IPS-11a (cell line): ENCODE measurements around the gene MYRIP.
"Not testable (repeated sequence)": the region's sequence is repeated elsewhere in the genome, so short reads cannot be mapped to it uniquely, and the experiment has no call there.

Source experiments
- H3K4me3 ChIP-seq: one replicate; pipeline ENCODE4 v1.5.1; 2013; ENCODE audit warnings: low read depth, low read length, control low read depth

MYRIP gene

DNA sequence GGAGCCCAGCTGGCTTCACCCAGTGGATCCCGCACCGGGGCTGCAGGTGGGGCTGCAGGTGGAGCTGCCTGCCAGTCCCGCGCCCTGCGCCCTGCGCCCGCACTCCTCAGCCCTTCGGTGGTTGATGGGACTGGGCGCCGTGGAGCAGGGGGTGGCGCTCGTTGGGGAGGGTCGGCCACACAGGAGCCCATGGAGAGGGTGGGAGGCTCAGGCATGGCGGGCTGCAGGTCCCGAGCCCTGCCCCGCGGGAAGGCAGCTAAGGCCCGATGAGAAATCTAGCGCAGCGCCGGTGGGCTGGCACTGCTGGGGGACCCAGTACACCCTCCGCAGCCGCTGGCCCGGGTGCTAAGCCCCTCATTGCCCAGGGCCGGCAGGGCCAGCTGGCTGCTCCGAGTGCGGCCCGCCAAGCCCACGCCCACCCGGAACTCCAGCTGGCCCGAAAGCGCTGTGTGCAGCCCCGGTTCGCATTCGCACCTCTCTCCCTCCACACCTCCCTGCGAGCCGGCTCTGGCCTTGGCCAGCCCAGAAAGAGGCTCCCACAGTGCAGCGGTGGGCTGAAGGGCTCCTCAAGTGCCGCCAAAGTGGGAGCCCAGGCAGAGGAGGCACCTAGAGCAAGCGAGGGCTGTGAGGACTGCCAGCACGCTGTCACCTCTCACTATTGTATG, 268.6 kb downstream of the MYRIP start:
- H3K4me3 ChIP-seq, result not testable (repeated sequence)

DNA sequence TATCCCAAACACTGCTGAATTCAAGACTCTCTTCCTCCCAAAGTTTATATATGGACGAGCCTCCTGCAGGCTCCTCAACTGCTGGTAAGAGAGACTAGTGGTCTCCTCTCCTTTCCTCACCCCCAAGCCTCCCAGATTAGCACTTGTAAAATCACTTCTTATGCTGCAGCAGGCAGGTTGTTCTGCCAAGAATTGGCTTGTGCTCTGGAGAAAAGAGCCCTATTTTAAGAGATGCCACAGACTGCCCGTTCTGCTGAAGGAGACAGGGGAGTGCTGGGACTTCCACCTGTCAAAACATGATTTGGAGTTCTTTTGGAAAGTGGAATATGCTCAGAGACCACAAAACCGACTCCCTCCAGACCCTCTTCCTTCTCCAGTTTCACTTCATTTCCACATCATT, 269.2 kb downstream of the MYRIP start:
- H3K4me3 ChIP-seq, result no peak overlapping the region

- H3K4me3 ChIP-seq, result no peak overlapping the region
Observed at GRCh38 chr3:40079203-40079846, 269.9 kb downstream of the MYRIP start.

DNA sequence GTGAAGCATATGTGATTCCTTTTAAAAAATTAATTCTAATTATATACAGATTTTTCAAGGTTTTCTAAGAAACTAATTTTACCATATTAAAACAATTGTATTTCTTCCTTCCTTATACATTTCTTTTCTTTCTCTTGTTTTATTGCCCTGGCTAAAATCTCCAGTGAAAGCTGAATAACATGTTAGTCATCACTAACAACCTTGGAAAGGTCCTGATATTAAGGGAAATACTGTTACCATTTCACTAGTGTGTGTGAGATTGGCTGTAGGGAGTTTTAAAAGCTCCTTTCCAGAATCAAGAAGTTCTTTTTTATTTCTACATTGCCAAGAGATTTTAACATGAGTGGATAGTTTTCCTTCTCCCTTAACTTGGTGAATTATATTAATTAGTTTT, 270.4 kb downstream of the MYRIP start:
- H3K4me3 ChIP-seq, result no peak overlapping the region

DNA sequence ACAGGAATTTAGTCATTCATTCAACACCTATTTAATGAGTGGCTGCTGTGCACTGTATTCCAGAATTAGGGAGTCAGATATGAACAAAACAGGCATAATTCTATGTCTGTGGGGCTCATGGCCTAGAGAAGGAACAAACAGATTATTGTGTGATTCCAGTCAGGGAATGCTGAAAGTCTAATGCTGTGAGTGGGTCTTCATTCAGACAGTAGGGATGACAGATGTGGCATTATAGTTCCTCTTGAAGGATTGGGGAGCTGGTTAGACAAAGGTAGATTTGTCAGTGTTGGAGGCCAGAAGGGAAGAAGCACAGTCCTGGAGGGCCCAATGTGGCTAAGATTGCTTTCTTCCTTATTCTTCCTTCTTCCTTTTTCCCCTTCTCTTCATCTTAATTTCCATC, 273.7 kb downstream of the MYRIP start:
- H3K4me3 ChIP-seq, result no peak overlapping the region

GRCh38 chr3:40084424-40084823, 275.0 kb downstream of the MYRIP start:
- H3K4me3 ChIP-seq, result not testable (repeated sequence)

- no peak overlapping the region for H3K4me3 ChIP-seq
Observed at GRCh38 chr3:40086890-40087883, 277.8 kb downstream of the MYRIP start.

DNA sequence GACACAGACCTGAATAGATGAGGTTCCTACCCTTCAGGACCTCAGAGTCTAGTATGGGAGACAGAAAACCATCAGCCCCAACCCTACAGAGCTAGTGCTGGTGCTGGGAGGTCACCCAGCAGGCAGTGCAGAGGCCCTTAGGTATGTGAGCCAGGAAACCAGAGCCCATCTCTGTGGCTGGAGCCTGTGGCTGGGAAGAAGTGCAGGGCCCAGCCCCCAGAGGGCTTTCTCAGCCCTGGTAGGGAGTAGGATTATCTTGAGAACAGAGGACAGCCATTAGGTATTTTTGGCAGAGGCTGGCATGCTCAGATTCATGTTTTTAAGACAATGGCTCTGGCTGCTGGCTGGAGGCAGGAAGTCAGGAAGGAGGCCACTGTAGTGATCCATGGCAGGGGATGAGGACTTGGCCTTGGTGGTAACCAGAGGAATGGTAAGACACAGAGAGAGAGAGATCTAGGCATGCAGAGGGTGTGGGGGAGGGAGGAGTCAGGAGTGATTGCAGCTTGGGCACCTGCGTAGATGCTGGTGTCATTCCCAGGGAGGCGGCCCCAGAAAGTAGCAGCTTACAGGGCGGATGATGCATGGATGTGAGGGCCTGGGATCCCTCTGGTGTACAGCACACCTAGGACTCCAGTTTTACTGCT, 279.2 kb downstream of the MYRIP start:
- H3K4me3 ChIP-seq, result no peak overlapping the region

- no peak overlapping the region for H3K4me3 ChIP-seq
Observed at GRCh38 chr3:40096661-40097111, 287.3 kb downstream of the MYRIP start.

DNA sequence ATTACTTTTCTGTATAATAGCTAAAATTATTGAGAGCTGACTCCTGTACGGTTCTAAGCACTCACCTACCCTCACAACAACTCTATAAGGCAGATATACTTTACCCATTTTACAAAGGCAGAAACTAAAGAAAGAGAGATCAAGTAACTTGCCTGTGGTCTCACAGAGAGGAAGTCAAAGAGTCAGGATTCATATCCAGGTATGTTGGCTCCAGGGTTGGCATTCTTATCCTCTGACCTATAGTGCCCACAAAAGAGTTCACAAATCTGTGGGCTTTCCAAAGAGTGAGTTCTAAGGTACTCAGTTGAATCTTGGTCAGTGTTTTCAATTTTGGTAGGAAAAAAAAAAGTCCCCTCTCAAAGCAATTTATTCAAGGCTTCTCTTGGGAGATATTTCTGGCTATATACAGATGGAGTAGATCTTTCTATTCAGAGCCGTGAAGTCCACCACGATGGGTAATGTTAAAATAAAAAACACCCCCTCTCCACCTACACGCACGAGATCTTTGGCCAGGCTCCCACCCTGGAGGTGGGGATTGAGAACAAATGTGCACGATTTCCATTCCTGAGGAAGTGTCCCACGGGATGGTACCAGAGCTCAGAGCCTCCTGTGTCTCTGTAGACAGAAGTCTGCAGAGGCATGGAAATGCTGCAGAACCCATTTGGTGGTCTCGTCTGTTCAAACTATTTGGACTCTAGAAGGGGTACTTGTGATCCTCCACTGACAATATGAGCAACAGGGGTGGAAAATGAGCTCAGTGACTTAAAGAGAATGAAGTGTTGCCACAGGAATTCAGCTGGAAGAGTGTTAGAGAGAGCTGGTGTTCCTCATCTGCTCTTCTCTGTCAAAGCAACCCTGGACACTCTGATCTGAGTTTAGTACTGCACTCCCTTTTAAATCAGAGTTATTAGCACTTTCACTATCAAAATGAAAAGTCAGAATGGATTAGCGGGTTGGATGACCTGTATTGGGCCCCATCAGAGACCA, 288.0 kb downstream of the MYRIP start:
- H3K4me3 ChIP-seq, result no peak overlapping the region

DNA sequence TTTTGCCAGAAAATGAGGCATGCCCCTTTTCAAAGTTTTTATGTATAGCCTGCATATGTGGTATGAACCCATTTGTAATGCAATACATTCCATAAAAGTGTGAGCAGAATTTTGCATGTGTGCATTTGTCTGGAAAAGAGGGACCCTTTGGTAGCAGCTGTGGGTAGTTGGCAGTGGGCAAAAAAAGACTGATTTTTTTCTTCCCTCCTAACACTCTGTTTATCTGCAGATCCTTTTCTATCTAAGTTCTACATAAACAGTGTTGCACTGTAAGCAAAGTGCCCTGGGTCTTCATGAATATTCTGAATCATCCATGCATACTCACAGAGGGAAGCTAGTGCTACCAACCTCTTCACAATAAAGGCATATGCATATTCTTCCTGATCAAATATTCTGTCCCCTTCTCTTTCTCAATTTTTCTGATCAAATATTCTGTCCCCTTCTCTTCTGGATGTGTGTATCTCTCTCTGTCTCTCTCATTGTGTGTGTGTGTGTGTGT, 288.9 kb downstream of the MYRIP start:
- H3K4me3 ChIP-seq, result no peak overlapping the region

GRCh38 chr3:40099871-40100270, 290.5 kb downstream of the MYRIP start:
- H3K4me3 ChIP-seq, result no peak overlapping the region

GRCh38 chr3:40102182-40102581, 292.8 kb downstream of the MYRIP start:
- no peak overlapping the region for H3K4me3 ChIP-seq

GRCh38 chr3:40103829-40104228, 294.4 kb downstream of the MYRIP start:
- no peak overlapping the region for H3K4me3 ChIP-seq

DNA sequence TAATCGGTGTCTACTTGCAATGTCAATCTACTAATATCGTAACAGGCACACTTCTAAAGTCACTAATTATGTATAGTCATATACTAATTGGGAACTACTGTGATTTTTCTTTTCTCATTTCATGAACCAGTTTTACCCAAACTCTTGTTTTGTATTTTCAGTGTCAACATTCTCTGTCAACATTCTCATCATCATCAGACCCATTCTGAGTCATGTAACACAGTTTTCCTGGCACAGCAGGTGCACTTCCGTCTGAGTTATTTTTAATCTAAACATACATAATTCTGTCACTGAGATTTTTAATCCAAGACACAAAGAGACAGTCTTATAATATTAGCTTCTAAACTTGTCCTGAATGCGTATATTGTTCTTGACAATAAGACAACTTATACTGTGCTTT, 295.0 kb downstream of the MYRIP start:
- H3K4me3 ChIP-seq, result no peak overlapping the region

DNA sequence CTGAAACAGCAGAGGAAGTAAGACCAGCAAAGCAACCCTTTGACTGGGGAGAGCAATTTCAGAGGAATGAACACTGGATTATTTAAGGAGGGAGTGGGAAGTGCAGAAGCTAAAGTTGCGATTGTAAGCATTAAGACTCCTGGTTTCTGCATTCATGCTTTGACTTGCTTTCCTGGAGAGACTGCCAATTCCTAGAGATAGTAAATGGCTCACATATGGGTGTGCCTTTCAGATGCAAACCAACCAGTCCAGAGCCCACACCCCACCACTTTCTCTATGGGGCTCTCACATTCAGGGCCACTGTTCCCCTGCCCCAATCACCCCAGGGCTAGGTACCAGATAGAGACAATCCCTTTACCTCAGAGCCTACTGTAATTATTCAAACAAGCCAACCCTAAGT, 299.2 kb downstream of the MYRIP start:
- H3K4me3 ChIP-seq, result no peak overlapping the region

DNA sequence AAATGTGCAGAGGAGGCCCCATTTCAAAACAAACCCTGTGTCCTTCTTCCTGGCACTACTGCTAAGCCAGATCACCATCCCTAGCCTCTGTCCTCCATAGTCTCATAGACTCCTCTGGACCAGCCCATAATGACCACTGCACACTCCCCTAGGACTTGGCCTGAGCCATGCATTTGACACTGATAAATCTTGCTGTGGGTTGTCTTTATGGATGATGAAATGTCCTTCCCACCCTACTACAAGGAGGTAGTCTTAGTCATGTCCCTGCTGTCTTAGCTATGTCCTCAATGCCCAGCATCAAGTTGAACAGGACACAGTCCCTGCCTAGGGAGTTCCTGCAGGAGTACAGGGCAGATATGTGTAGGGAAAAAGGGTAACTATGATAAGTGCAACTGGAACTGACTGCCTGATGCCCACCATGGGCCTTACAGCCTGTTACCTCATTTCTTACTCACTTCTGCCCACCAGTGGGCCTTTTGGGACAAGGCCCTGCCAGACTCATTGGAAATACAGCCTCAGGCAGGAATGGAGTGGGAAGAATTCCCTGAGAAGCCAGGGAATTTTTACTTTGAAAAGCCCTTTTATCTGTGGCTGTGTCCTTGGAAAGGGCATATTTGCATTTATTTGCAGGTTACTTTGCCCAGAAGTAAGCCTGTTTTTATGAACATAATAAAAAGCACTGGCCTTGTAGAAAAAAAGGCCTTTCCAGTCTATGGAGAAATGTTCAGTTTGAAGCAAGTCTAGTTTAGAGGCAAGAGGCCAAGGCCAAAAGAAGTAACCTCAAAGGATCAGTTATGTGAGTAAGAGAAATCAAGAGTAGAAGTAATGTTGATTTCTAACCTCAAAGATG, 300.5 kb downstream of the MYRIP start:
- H3K4me3 ChIP-seq, result no peak overlapping the region

DNA sequence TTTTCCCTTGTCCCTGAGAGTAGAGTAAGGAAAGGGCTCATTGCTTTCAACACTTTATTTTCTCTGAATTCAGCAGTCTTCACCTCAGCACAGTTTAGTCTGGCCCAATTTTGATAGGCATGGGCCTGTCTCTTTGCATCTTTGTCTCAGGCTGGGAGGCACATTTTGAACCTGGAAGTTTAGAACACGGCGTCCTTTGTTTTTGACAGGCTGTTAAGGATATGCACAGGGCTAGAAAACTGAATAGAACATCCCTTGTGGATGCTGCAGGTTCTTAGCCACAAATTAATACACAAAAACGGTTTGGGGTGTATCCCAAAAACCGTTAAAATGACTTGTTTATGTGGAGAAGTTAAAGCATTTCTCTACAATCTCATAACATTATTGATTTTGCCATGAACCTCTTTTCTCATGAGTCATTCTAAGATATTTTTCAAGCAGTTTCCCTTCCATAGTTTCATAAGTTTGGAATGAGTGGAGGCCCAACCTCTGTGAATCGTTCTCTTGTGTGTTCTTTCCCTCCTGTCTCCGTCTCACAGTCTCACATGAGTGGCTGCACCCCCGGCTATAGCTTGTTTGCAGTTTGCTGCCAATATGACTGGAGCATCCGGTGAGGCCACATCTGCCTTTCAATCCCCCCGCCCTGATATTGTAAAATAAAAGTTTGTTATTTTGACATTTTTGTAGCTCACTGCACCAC, 307.2 kb downstream of the MYRIP start:
- no peak overlapping the region for H3K4me3 ChIP-seq
